GM18858 (cell line): Measurements from ENCODE around the gene BTBD18.
"Not testable (repeated sequence)": the region's sequence is repeated elsewhere in the genome, so short reads cannot be mapped to it uniquely, and the experiment has no call there.

ENCODE experiments used
- ATAC-seq: cut with Tn5 transposase; IDR thresholded peaks from one replicate; pipeline ENCODE4 v1.9.1; 2021; ENCODE audit not compliant: unreplicated experiment

BTBD18 gene

GRCh38 chr11:57735619-57736298, 15.9 kb downstream of the BTBD18 start:
- ATAC-seq: no peak

- no peak for ATAC-seq
Measured at GRCh38 chr11:57732661-57733060, 19.0 kb downstream of the BTBD18 start.

DNA sequence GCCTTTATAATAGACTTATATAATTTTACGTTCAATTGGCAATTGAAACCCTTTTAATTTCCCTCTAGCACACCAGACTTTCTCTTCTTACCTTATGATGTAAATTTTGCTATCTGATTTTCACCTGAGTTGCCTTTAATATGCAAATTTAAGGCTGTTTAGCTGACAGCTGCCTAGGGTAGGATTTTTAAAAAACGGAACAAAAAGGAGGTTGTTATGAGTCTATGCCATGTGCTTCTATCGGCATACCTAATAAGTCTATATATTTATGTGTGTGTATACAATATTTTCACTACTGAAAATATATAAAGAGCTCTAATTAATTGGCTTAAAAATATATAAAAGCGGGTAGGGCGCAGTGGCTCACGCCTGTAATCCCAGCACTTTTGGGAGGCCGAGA, 22.1 kb downstream of the BTBD18 start:
- no peak for ATAC-seq

DNA sequence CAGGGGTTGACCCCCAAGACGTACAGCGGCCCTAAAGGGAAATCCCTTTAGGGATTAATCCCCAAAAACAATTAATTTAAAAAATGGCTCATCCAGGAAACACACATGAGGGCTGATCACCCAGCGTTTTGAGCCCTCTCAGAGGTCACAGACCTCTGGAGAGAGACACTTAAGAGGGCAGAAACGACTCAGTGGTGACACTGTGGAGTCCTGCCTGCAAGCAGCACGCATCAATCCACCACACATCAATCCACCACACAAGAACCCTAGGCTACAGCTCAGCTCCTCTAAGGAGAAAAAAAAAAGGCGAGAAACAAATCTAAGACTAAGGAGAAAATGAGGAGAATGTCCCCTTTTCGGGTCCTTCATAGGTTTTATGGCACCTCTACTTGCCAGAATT, 22.8 kb downstream of the BTBD18 start:
- ATAC-seq: no peak

DNA sequence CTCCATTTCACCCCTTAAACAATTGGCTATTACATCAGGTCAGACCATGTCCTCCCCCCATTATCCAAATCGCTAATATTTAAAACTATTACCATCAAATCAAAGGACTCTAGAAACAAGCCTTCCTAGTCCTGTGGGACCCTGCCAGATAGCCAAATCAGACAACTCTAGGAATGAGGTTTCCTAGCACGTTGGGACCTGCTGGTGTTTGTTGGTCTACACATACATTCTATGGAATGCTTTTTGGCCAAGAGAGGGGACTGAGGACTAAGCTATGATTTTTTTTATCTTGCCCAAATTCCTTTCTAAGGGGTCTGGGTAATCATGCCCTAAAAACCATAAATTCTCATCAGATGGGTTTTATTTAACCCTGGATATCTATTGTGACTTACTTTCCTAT, 24.4 kb downstream of the BTBD18 start:
- ATAC-seq: no peak

- ATAC-seq: not testable (repeated sequence)
Measured at GRCh38 chr11:57716726-57717125, 34.9 kb downstream of the BTBD18 start.

DNA sequence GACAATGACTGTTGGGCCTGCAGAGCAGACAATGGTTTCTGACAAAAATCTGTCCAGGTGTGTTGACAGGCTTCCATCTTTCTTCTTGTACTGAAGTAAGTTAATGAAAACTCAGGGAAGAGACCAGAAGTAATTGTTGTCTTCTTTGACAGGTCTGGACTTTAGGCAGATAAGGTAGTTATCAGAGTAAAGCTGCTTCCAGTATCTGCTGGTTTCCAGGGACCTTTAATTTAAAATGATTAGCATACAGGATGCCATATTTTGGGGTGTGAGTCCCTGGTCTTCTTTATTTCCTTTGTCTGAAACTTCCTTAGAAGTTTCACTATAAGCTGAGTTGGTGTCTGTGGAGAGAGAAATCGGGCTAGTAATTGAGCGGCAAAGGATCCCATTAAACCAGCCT, 37.8 kb downstream of the BTBD18 start:
- ATAC-seq: no peak

DNA sequence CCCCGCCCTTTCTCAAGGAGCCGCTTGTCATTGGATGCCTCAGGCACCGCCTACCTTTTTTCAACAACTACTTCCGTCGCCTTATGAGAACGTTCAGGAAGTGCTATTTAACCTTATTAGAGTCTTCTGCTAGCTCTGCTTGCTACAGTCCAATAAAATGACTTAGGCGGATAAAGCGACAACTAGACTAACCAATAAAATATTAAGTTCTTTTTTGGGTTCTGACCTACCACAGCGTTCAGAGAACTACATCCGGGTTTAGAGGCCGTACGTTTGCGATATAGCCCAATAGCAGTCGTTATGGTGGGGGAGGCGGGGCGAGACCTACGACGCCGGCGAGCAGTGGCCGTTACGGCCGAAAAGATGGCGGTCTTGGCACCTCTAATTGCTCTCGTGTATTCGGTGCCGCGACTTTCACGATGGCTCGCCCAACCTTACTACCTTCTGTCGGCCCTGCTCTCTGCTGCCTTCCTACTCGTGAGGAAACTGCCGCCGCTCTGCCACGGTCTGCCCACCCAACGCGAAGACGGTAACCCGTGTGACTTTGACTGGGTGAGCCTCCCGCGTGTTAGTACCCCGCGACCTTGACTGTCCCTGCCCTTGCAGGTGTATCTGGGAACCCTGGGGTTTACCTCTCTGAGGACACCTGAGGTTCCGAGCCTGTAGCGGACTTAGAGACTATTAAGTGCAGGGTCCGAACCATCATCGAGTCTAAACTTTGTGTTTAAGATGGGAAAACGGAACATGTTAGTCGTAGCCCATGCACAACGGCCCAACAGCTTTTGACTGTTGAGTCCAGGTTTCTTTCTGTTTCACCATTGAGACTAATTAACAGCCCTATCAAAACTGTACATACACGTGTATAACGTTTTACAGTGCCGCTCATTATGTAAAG, 39.1 kb downstream of the BTBD18 start, which contains the start of gene TMX2:
TMX2 (plus strand) TSS at position 338 of the 895 bp plus-strand sequence; CDS start at position 364, 26 bp downstream.
- ATAC-seq: peak; percentile 95

DNA sequence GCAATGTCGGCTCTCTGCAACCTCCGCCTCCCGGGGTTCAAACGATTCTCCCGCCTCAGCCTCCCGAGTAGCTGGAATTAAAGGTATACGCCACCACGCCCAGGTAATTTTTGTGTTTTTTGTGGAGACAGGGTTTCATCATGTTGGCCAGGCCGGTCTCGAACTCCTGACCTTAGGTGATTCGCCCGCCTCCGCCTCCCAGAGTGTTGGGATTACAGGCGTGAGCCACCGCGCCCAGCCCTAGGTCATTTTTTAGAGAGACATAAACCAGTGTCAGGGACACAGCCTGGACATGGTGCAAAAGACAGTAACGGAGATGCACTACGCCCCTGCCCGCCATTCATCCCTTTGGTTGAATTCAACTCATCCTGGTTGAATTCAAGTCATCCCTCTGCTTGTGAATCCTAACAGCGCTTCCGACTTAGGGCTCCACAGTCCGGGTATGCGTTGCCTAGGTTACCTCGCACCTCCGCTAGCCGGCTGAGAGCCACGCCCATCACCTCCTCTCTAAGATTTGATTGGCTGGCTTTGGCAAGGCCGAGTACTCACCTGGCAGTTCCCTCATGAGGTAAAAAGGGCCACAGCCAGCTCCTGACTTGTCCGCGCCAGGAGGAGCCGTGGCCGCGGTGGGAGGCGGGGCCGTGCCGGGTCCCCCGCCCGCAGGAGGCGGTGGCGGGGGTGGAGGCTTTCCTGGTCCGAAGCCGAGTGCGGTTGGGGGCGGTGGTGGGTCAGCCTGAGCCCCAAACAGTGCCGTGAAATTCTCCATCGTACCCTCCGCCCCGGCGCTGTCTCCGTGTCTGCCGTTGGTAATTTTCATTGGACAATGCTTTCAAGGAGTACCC, 40.0 kb downstream of the BTBD18 start, which contains the start of gene MED19:
MED19 (minus strand) TSS at position 802 of the 842 bp plus-strand sequence; CDS start at position 766, 36 bp downstream.
- ATAC-seq: peak; percentile 29

DNA sequence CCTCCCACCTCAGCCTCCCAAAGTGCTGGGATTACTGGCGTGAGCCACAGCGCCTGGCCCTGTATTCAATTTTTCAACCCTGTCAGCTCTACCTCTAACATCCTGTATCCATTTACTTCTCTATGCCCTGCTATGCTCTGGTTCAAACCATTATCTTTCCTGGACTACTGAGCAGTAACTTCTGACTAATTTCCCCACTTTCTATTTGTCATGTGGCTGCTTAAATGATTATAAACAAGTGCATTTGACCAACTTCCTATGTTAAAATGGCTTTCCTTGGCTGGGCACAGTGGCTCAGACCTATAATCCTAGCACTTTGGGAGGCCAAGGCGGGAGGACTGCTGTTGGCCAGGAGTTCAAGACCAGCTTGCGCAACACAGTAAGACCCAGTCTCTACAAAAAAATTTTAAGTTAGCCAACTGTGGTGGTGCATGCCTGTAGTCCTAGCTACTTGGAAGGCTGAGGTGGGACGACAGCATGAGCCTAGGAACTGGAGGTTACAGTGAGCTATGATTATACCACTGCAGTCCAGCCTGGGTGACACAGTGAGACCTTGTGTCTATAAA, 41.7 kb downstream of the BTBD18 start:
- no peak for ATAC-seq

DNA sequence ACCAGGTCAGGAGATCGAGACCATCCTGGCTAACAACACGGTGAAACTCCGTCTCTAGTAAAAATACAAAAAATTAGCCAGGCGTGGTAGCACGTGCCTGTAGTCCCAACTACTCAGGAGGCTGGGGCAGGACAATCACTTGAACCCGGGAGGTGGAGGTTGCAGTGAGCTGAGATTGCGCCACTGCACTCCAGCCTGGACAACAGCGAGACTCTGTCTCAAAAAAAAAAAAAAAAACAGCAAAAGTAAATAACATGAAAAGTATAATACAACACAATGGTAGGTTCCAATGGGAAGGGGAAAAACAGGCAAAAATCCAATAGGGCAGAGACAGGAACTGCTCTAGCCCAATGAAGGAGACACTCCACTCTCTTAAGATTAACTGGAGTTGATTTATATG, 46.2 kb downstream of the BTBD18 start:
- ATAC-seq: not testable (repeated sequence)

- no peak for ATAC-seq
Measured at GRCh38 chr11:57704932-57705331, 46.7 kb downstream of the BTBD18 start.

DNA sequence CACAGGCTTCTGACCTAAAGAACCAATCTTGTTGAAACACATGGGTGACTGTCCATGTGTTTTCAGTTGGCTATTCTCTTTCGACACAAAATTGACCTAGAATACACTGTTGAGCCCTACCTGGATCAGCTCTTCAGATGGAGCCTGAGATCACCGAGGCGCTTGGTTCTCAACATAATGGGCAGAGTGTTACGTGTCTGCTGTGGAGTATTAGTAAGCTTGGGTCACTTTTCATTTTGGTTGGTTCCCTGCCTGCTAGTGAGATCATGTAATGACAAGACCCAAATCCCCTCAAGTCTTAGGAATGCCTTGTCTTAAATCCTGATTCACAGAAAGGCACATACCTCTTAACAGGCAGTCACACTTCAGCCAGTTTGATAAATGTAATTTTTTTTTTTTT, 48.3 kb downstream of the BTBD18 start:
- ATAC-seq: no peak

GRCh38 chr11:57700425-57700824, 51.2 kb downstream of the BTBD18 start:
- no peak for ATAC-seq

- no peak for ATAC-seq
Measured at GRCh38 chr11:57699813-57700212, 51.8 kb downstream of the BTBD18 start.

DNA sequence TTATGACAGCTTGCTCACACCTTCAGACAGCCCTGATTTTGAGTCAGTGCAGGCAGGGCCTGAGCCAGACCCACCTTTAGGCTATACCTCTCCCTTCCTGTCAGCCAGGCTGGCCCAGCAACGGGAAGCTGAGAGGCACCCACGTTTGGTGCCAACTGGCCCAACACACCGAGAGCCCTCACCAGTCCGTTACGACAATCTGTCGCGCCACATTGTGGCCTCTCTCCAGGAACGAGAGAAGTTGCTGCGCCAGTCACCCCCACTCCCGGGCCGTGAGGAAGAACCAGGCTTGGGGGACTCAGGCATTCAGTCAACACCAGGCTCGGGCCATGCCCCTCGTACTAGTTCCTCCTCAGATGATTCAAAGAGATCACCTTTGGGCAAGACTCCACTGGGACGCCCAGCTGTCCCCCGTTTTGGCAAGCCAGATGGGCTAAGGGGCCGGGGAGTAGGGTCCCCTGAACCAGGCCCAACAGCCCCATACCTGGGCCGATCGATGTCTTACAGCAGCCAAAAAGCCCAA, 52.7 kb downstream of the BTBD18 start:
- ATAC-seq: no peak
